ENCODE data around the gene AHRR.

- no peak for TF ChIP-seq CTCF (IDR thresholded peaks at IDR 0.05; ENCODE audit: poor library complexity)
- no peak for TF ChIP-seq EZH2phosphoT487 (IDR thresholded peaks at IDR 0.05; ENCODE audit: low read depth, severe bottlenecking, unreplicated experiment)
- TF ChIP-seq EZH2 (IDR thresholded peaks at IDR 0.05; ENCODE audit: borderline replicate concordance): no peak
These were observed 12.4 kb downstream of the AHRR start for GRCh38 chr5:333945-334344.
